OCI-LY7 (cell line): ENCODE data around the gene HCFC2. TPM values are rescaled to one million over a fixed set of nuclear protein-coding genes. Genes with fewer than 3 reads are reported as not detected.

Source experiments
- BruUV-seq: library from RNA; stranded (reverse); fragments of 400-500 nt; replicated peaks from 2 replicates; lab custom pipeline; 2021; lab: Mats Ljungman, UMichigan
- CTCF ChIA-PET: fragments of 300-600 bp; sonication (Branson Sonifier 250); formaldehyde crosslinking; loops from one replicate; lab custom pipeline; 2022; ENCODE audit warnings: antibody characterized with exemption; ENCODE audit not compliant: unreplicated experiment; lab: Charles Lee
- POLR2A ChIA-PET: fragments of 300-600 bp; sonication (Branson Sonifier 250); formaldehyde crosslinking; loops from one replicate; lab custom pipeline; 2022; ENCODE audit warnings: antibody characterized with exemption; lab: Charles Lee
- DNase-seq: peaks from one replicate; pipeline ENCODE4 v3.0.0-alpha.2; 2015; ENCODE audit warnings: low spot score
- H2AFZ ChIP-seq: fragments of 200-600 bp; sonication (generic), shearing (Covaris generic); 2 replicates; pipeline ENCODE4 v1.6.1; 2014; ENCODE audit warnings: mild to moderate bottlenecking, antibody characterized with exemption, low read length, moderate library complexity
- H3K27ac ChIP-seq: fragments of 200-600 bp; sonication (generic); 2 replicates; pipeline ENCODE4 v1.5.1; 2014; ENCODE audit warnings: mixed run types, low read depth, mild to moderate bottlenecking, moderate library complexity, low read length, inconsistent platforms; ENCODE audit not compliant: poor library complexity, severe bottlenecking
- H3K36me3 ChIP-seq: fragments of 200-600 bp; sonication (generic); 2 replicates; pipeline ENCODE4 v1.6.1; 2014; ENCODE audit warnings: mild to moderate bottlenecking, antibody characterized with exemption, low read length, moderate library complexity, mixed read lengths; ENCODE audit not compliant: insufficient read depth
- H3K4me1 ChIP-seq: fragments of 200-600 bp; sonication (generic); 2 replicates; pipeline ENCODE4 v1.5.1; 2014; ENCODE audit warnings: mild to moderate bottlenecking, low read length; ENCODE audit not compliant: insufficient read depth, poor library complexity, severe bottlenecking
- H3K4me2 ChIP-seq: fragments of 200-600 bp; sonication (generic); 2 replicates; pipeline ENCODE4 v1.6.1; 2014; ENCODE audit warnings: mild to moderate bottlenecking, low read length
- H3K4me3 ChIP-seq: fragments of 200-600 bp; sonication (generic); 2 replicates; pipeline ENCODE4 v1.5.1; 2014; ENCODE audit warnings: mild to moderate bottlenecking, low read depth, low read length; ENCODE audit not compliant: poor library complexity, severe bottlenecking
- H3K79me2 ChIP-seq: fragments of 200-600 bp; sonication (generic); 2 replicates; pipeline ENCODE4 v1.6.1; 2016; ENCODE audit warnings: low read depth, mild to moderate bottlenecking, low read length, moderate library complexity, mixed read lengths; ENCODE audit not compliant: insufficient read depth
- H3K9me2 ChIP-seq: fragments of 200-600 bp; sonication (generic); 2 replicates; pipeline ENCODE4 v1.6.1; 2016; ENCODE audit warnings: mild to moderate bottlenecking, low read length, mixed read lengths; ENCODE audit not compliant: insufficient read depth
- H3K9me3 ChIP-seq: fragments of 200-600 bp; sonication (generic); 2 replicates; pipeline ENCODE4 v1.6.1; 2014; ENCODE audit warnings: mild to moderate bottlenecking, mixed run types, low read length, mixed read lengths
- H4K20me1 ChIP-seq: fragments of 200-600 bp; sonication (generic); 2 replicates; pipeline ENCODE4 v1.6.1; 2014; ENCODE audit warnings: mild to moderate bottlenecking, antibody characterized with exemption, low read length, moderate library complexity, mixed read lengths; ENCODE audit not compliant: insufficient read depth
- CTCF ChIP-seq: fragments of 200-600 bp; sonication (generic); conservative IDR thresholded peaks from 2 replicates; pipeline ENCODE4 v1.5.1; 2014; ENCODE audit warnings: mild to moderate bottlenecking, antibody characterized with exemption, low read length, moderate library complexity, mixed read lengths
- EZH2phosphoT487 ChIP-seq: fragments of 200-600 bp; sonication (generic); IDR thresholded peaks from 2 replicates; pipeline ENCODE4 v1.6.1; 2018; ENCODE audit warnings: low read depth, borderline replicate concordance, mild to moderate bottlenecking, mixed run types, antibody characterized with exemption, low read length, moderate library complexity, mixed read lengths
- intact Hi-C: fragments of 100-400 bp; cut with micrococcal nuclease; formaldehyde crosslinking; loops from one replicate; pipeline ENCODE4 v1.10.0; 2022; ENCODE audit not compliant: unreplicated experiment
- total RNA-seq, 2 experiments: library from RNA; depleted of rRNA in 1 of 2; stranded (reverse); fragments of >200 nt in 1 of 2; shearing (Covaris generic) in 1 of 2; gene quantifications; 2 replicates each; pipeline ENCODE4 v1.2.3, GENCODE V29; 2014 to 2022

Gene HCFC2
- total RNA-seq, 2 experiments from 2014 or later: 8.7 to 11.8 TPM

GRCh38 chr12:104142543-104142942 lies 78.2 kb downstream of the HCFC2 start:
- H3K27ac ChIP-seq: no peak overlapping the region
- peaks cover 8% of the 10 kb centered on the region for H3K4me1 ChIP-seq
- TF ChIP-seq EZH2phosphoT487: no peak
- TF ChIP-seq CTCF: no peak
- H3K9me3 ChIP-seq: no peaks in the 10 kb centered on the region
- ChIA-PET POLR2A (no interaction called here), CTCF (no interaction called here)
- no peak for DNase-seq
- H3K36me3 ChIP-seq: no peaks in the 10 kb centered on the region
- no peaks in the 10 kb centered on the region for H3K9me2 ChIP-seq
- H3K4me3 ChIP-seq: no peak overlapping the region
- intact Hi-C loops: no loop called here
- no peak overlapping the region for H2AFZ ChIP-seq
- BruUV-seq: no TSS peak
- H3K79me2 ChIP-seq: no peaks in the 10 kb centered on the region
- H3K4me2 ChIP-seq: no peak overlapping the region
- no peaks in the 10 kb centered on the region for H4K20me1 ChIP-seq

GRCh38 chr12:104143002-104143401 lies 78.7 kb downstream of the HCFC2 start:
- no peaks in the 10 kb centered on the region for H3K79me2 ChIP-seq
- no TSS peak for BruUV-seq
- TF ChIP-seq EZH2phosphoT487: no peak
- no peak for TF ChIP-seq CTCF
- peaks cover 8% of the 10 kb centered on the region for H3K4me1 ChIP-seq
- no peaks in the 10 kb centered on the region for H3K9me3 ChIP-seq
- H3K9me2 ChIP-seq: no peaks in the 10 kb centered on the region
- H3K36me3 ChIP-seq: no peaks in the 10 kb centered on the region
- POLR2A ChIA-PET: interaction anchor here (0.7 kb wide), 1 partner anchor 45 kb away, joined by 6 read pairs; no protein-coding TSS in a partner anchor
- intact Hi-C loops: no loop called here
- no peak for DNase-seq
- CTCF ChIA-PET: no interaction called here
- no peak overlapping the region for H3K27ac ChIP-seq
- no peak overlapping the region for H3K4me2 ChIP-seq
- H4K20me1 ChIP-seq: no peaks in the 10 kb centered on the region
- H2AFZ ChIP-seq: no peak overlapping the region
- no peak overlapping the region for H3K4me3 ChIP-seq

- H3K79me2 ChIP-seq: no peaks in the 10 kb centered on the region
- H3K9me3 ChIP-seq: no peaks in the 10 kb centered on the region
- H3K36me3 ChIP-seq: no peaks in the 10 kb centered on the region
- no peaks in the 10 kb centered on the region for H3K9me2 ChIP-seq
- no peak overlapping the region for H3K4me3 ChIP-seq
- H2AFZ ChIP-seq: no peak overlapping the region
- no peaks in the 10 kb centered on the region for H4K20me1 ChIP-seq
- CTCF ChIA-PET: interaction anchor here (0.6 kb wide), 1 partner anchor 11 kb away, joined by 3 read pairs; no protein-coding TSS in a partner anchor
- TF ChIP-seq CTCF (no peak), EZH2phosphoT487 (no peak)
- BruUV-seq: no TSS peak
- no peak overlapping the region for H3K4me2 ChIP-seq
- DNase-seq: no peak
- peaks cover under 1% of the 10 kb centered on the region for H3K4me1 ChIP-seq
- intact Hi-C loops: no loop called here
- POLR2A ChIA-PET: interaction anchor here (0.7 kb wide), 2 partner anchors 46 to 588 kb away, joined by 4 to 6 read pairs; no protein-coding TSS in a partner anchor
- H3K27ac ChIP-seq: no peak overlapping the region
Measured at GRCh38 chr12:104143918-104144317, 79.6 kb downstream of the HCFC2 start.
